Naive thymus-derived CD4-positive, alpha-beta T cell (primary cell): Measurements from ENCODE around the gene MAP3K9. TPM values are rescaled to one million over a fixed set of nuclear protein-coding genes. Genes with fewer than 3 reads are reported as not detected.

Experiments
- ATAC-seq: fragments of 150-1000 bp; cut with Tn5 transposase; 2 replicates; pipeline ENCODE4 v1.10.0; 2021; ENCODE audit warnings: mild to moderate bottlenecking, moderate library complexity
- CTCF ChIA-PET: fragments of 350-600 bp; sonication (Branson Sonifier 250); formaldehyde crosslinking; loops from one replicate; lab custom pipeline; 2021; ENCODE audit warnings: antibody characterized with exemption; lab: Charles Lee
- POLR2A ChIA-PET: fragments of 350-600 bp; sonication (Branson Sonifier 250); formaldehyde crosslinking; loops from one replicate; lab custom pipeline; 2021; ENCODE audit warnings: antibody characterized with exemption, inconsistent platforms; lab: Charles Lee
- DNase-seq, 9 donors: peaks; one replicate each; pipeline versions ENCODE4 v3.0.0 to v3.0.0-alpha.2; 2020 to 2022; ENCODE audit warnings: mixed read lengths in 1 of 9
- H3K27ac ChIP-seq: one replicate; pipeline ENCODE4 v1.7.0; 2013; ENCODE audit warnings: mild to moderate bottlenecking, low read depth, low read length, moderate library complexity
- H3K27me3 ChIP-seq, 2 donors: one replicate each; pipeline ENCODE4 v1.7.0; 2013; ENCODE audit warnings: low read length in 2 of 2, mild to moderate bottlenecking in 2 of 2, moderate library complexity in 2 of 2; ENCODE audit not compliant: control insufficient read depth in 2 of 2, insufficient read depth in 2 of 2
- H3K36me3 ChIP-seq, 3 experiments: 1 replicate in 2 of 3; 2 replicates in 1 of 3; pipeline ENCODE4 v1.7.0; 2013; ENCODE audit warnings: low read length in 3 of 3, mild to moderate bottlenecking in 3 of 3, moderate library complexity in 1 of 3; ENCODE audit not compliant: insufficient read depth in 3 of 3, control insufficient read depth in 2 of 3
- H3K4me1 ChIP-seq, 2 donors: one replicate each; pipeline ENCODE4 v1.7.0; 2013; ENCODE audit warnings: low read length in 2 of 2, mild to moderate bottlenecking in 2 of 2, moderate library complexity in 1 of 2; ENCODE audit not compliant: control insufficient read depth in 2 of 2, insufficient read depth in 2 of 2
- H3K4me3 ChIP-seq: 2 replicates; pipeline ENCODE4 v1.7.0; 2013; ENCODE audit warnings: mild to moderate bottlenecking, low read length
- H3K9me3 ChIP-seq, 3 experiments: 1 replicate in 2 of 3; 2 replicates in 1 of 3; pipeline ENCODE4 v1.7.0; 2013; ENCODE audit warnings: low read length in 3 of 3; ENCODE audit not compliant: control insufficient read depth in 2 of 3
- H3K27ac Mint-ChIP-seq, 9 donors: one replicate each; pipeline ENCODE4 v1.8.0; 2020 to 2022; ENCODE audit warnings: mixed read lengths in 9 of 9, mild to moderate bottlenecking in 8 of 9, moderate library complexity in 5 of 9, inconsistent platforms in 2 of 9
- H3K27me3 Mint-ChIP-seq, 5 donors: one replicate each; pipeline ENCODE4 v1.8.0; 2021 to 2022; ENCODE audit warnings: mixed read lengths in 5 of 5, mild to moderate bottlenecking in 1 of 5
- H3K36me3 Mint-ChIP-seq, 5 donors: one replicate each; pipeline ENCODE4 v1.8.0; 2020 to 2022; ENCODE audit warnings: mixed read lengths in 5 of 5, mild to moderate bottlenecking in 3 of 5, inconsistent platforms in 1 of 5
- H3K4me1 Mint-ChIP-seq, 7 donors: one replicate each; pipeline ENCODE4 v1.8.0; 2020 to 2022; ENCODE audit warnings: mixed read lengths in 7 of 7, mild to moderate bottlenecking in 3 of 7, inconsistent platforms in 1 of 7
- H3K4me3 Mint-ChIP-seq, 10 donors: one replicate each; pipeline ENCODE4 v1.8.0; 2020 to 2022; ENCODE audit warnings: mild to moderate bottlenecking in 10 of 10, mixed read lengths in 10 of 10, moderate library complexity in 6 of 10, inconsistent platforms in 2 of 10
- H3K9me3 Mint-ChIP-seq, 11 donors: one replicate each; pipeline ENCODE4 v1.8.0; 2020 to 2022; ENCODE audit warnings: mixed read lengths in 11 of 11, mild to moderate bottlenecking in 4 of 11, inconsistent platforms in 1 of 11, moderate library complexity in 1 of 11
- intact Hi-C, 2 donors: fragments of 100-400 bp; cut with micrococcal nuclease; formaldehyde crosslinking; loops; one replicate each; pipeline ENCODE4 v1.15.1; 2023
- polyA plus RNA-seq, 2 donors: library from polyadenylated mRNA; unstranded; fragments of 300-500 nt; fragmentation: Illumina TruSeq; gene quantifications; one replicate each; pipeline ENCODE4 v1.2.3, GENCODE V29; 2021
- total RNA-seq, 6 experiments: library from RNA in 5 of 6; stranded (reverse) in 5 of 6; gene quantifications; 1 replicate in 5 of 6; 2 replicates in 1 of 6; pipeline ENCODE4 v1.2.3 and lab custom pipeline; 2021 to 2026

The MAP3K9 gene
- total and polyA plus RNA-seq, 7 experiments from 2014 or later, result 0.73 to 7.8 (median 5.3) TPM

- intact Hi-C loops, result no loop called here
- ATAC-seq (no peak), DNase-seq (no peak)
- Histone ChIP-seq H3K27ac (no peak overlapping the region), H3K9me3 (no peaks in the 10 kb centered on the region), H3K4me1 (peaks cover 0 to 9% of the 10 kb centered on the region in 2 donors), H3K27me3 (no peaks in the 10 kb centered on the region), H3K4me3 (no peak overlapping the region), H3K36me3 (no peaks in the 10 kb centered on the region)
- POLR2A ChIA-PET, result no interaction called here
- no peaks in the 10 kb centered on the region for H3K27me3 Mint-ChIP-seq
- peaks cover 0 to 6% (median 4%) of the 10 kb centered on the region in 5 donors for H3K36me3 Mint-ChIP-seq
- H3K4me3 Mint-ChIP-seq, result no peak overlapping the region
- no peak overlapping the region for H3K27ac Mint-ChIP-seq
- H3K9me3 Mint-ChIP-seq, result no peaks in the 10 kb centered on the region
- CTCF ChIA-PET, result no interaction called here
- H3K4me1 Mint-ChIP-seq, result peaks cover 12 to 28% (median 22%) of the 10 kb centered on the region in 7 donors
Observed at GRCh38 chr14:70784886-70785285, 24.4 kb downstream of the MAP3K9 start.

GRCh38 chr14:70782361-70782760, 27.0 kb downstream of the MAP3K9 start:
- Histone ChIP-seq H3K27ac (no peak overlapping the region), H3K36me3 (no peaks in the 10 kb centered on the region), H3K4me3 (no peak overlapping the region), H3K4me1 (peaks cover 0 to 9% of the 10 kb centered on the region in 2 donors), H3K27me3 (no peaks in the 10 kb centered on the region), H3K9me3 (no peaks in the 10 kb centered on the region)
- no peak overlapping the region for H3K4me3 Mint-ChIP-seq
- peak in 1 of 9 donors; percentile 8 for DNase-seq
- no peak for ATAC-seq
- peaks cover 12 to 28% (median 23%) of the 10 kb centered on the region in 7 donors for H3K4me1 Mint-ChIP-seq
- no peaks in the 10 kb centered on the region for H3K9me3 Mint-ChIP-seq
- peak overlapping the region in 1 of 9 donors; percentile 61 for H3K27ac Mint-ChIP-seq
- ChIA-PET POLR2A (interaction anchor here (0.5 kb wide), 1 partner anchor 10 kb away, joined by 4 read pairs; no protein-coding TSS in a partner anchor), CTCF (no interaction called here)
- no peaks in the 10 kb centered on the region for H3K27me3 Mint-ChIP-seq
- intact Hi-C loops, result no loop called here
- H3K36me3 Mint-ChIP-seq, result peaks cover 0 to 16% (median 5%) of the 10 kb centered on the region in 5 donors

GRCh38 chr14:70780396-70781075, 28.8 kb downstream of the MAP3K9 start:
- H3K4me3 Mint-ChIP-seq, result peak overlapping the region in 1 of 10 donors; percentile 7
- intact Hi-C loops, result no loop called here
- peaks cover 0 to 17% (median 3%) of the 10 kb centered on the region in 5 donors for H3K36me3 Mint-ChIP-seq
- POLR2A ChIA-PET, result no interaction called here
- CTCF ChIA-PET, result no interaction called here
- DNase-seq (peak in 4 of 9 donors; percentile 4 to 32 (median 14)), ATAC-seq (peak; percentile 38)
- no peak overlapping the region for H3K4me3 ChIP-seq
- H3K27me3 ChIP-seq, result no peaks in the 10 kb centered on the region
- no peaks in the 10 kb centered on the region for H3K27me3 Mint-ChIP-seq
- no peaks in the 10 kb centered on the region for H3K9me3 ChIP-seq
- H3K27ac Mint-ChIP-seq, result peak overlapping the region in 2 of 9 donors; percentile 17 to 81
- H3K27ac ChIP-seq, result no peak overlapping the region
- H3K9me3 Mint-ChIP-seq, result no peaks in the 10 kb centered on the region
- peaks cover 0 to 9% of the 10 kb centered on the region in 2 donors for H3K4me1 ChIP-seq
- peaks cover 12 to 28% (median 23%) of the 10 kb centered on the region in 7 donors for H3K4me1 Mint-ChIP-seq
- no peaks in the 10 kb centered on the region for H3K36me3 ChIP-seq

- Histone ChIP-seq H3K36me3 (no peaks in the 10 kb centered on the region), H3K27me3 (no peaks in the 10 kb centered on the region), H3K4me3 (no peak overlapping the region), H3K27ac (no peak overlapping the region), H3K4me1 (peaks cover 0 to 9% of the 10 kb centered on the region in 2 donors), H3K9me3 (no peaks in the 10 kb centered on the region)
- intact Hi-C loops, result no loop called here
- ATAC-seq (no peak), DNase-seq (no peak)
- POLR2A ChIA-PET, result no interaction called here
- CTCF ChIA-PET, result no interaction called here
- H3K36me3 Mint-ChIP-seq, result peaks cover 0 to 14% (median 0%) of the 10 kb centered on the region in 5 donors
- no peak overlapping the region for H3K27ac Mint-ChIP-seq
- H3K9me3 Mint-ChIP-seq, result no peaks in the 10 kb centered on the region
- H3K27me3 Mint-ChIP-seq, result no peaks in the 10 kb centered on the region
- H3K4me1 Mint-ChIP-seq, result peaks cover 12 to 28% (median 21%) of the 10 kb centered on the region in 7 donors
- no peak overlapping the region for H3K4me3 Mint-ChIP-seq
Observed at GRCh38 chr14:70779667-70780066, 29.6 kb downstream of the MAP3K9 start.

GRCh38 chr14:70776197-70776596, 33.1 kb downstream of the MAP3K9 start:
- no peaks in the 10 kb centered on the region for H3K36me3 ChIP-seq
- ChIA-PET CTCF (no interaction called here), POLR2A (no interaction called here)
- Mint-ChIP-seq H3K4me3 (no peak overlapping the region), H3K36me3 (peaks cover 0 to 14% (median 0%) of the 10 kb centered on the region in 5 donors), H3K27me3 (no peaks in the 10 kb centered on the region), H3K4me1 (peaks cover 0 to 13% (median 8%) of the 10 kb centered on the region in 7 donors), H3K27ac (no peak overlapping the region), H3K9me3 (no peaks in the 10 kb centered on the region)
- H3K4me3 ChIP-seq, result no peak overlapping the region
- H3K9me3 ChIP-seq, result no peaks in the 10 kb centered on the region
- H3K27me3 ChIP-seq, result no peaks in the 10 kb centered on the region
- intact Hi-C loops, result no loop called here
- no peak overlapping the region for H3K27ac ChIP-seq
- ATAC-seq (no peak), DNase-seq (no peak)
- H3K4me1 ChIP-seq, result no peaks in the 10 kb centered on the region

- Histone ChIP-seq H3K36me3 (no peaks in the 10 kb centered on the region), H3K9me3 (no peaks in the 10 kb centered on the region), H3K4me1 (no peaks in the 10 kb centered on the region), H3K4me3 (no peak overlapping the region), H3K27me3 (no peaks in the 10 kb centered on the region), H3K27ac (no peak overlapping the region)
- Mint-ChIP-seq H3K36me3 (peaks cover 0 to 18% (median 5%) of the 10 kb centered on the region in 5 donors), H3K27me3 (no peaks in the 10 kb centered on the region), H3K27ac (no peak overlapping the region), H3K9me3 (no peaks in the 10 kb centered on the region), H3K4me1 (peaks cover 0 to 4% (median 0%) of the 10 kb centered on the region in 7 donors), H3K4me3 (no peak overlapping the region)
- intact Hi-C loops, result no loop called here
- ChIA-PET POLR2A (interaction anchor here (0.7 kb wide), 1 partner anchor 9 kb away, joined by 4 read pairs; no protein-coding TSS in a partner anchor), CTCF (no interaction called here)
- ATAC-seq, result no peak
- DNase-seq, result no peak
Observed at GRCh38 chr14:70773182-70773862, 36.0 kb downstream of the MAP3K9 start.
